SK-N-MC (cell line): ENCODE data around the gene ALX4.
A peak's percentile ranks its signal among the peaks of the same experiment; 100 is the strongest.

Experiments
- DNase-seq: peaks from one replicate; pipeline ENCODE4 v3.0.0-alpha.2; 2011; ENCODE audit warnings: low read depth, low spot score
- H3K27ac ChIP-seq: fragments of 200-600 bp; sonication (generic); 2 replicates; pipeline ENCODE4 v1.5.1; 2016; ENCODE audit warnings: mixed run types
- H3K36me3 ChIP-seq: fragments of 200-600 bp; sonication (generic); 2 replicates; pipeline ENCODE4 v1.6.1; 2017; ENCODE audit warnings: antibody characterized with exemption, low read length, mixed read lengths; ENCODE audit not compliant: insufficient read depth
- H3K4me3 ChIP-seq: fragments of 200-600 bp; sonication (generic); 2 replicates; pipeline ENCODE4 v1.5.1; 2016
- H3K9ac ChIP-seq: fragments of 200-600 bp; sonication (generic); 2 replicates; pipeline ENCODE4 v1.8.0; 2017; ENCODE audit warnings: mixed run types, mixed read lengths; ENCODE audit not compliant: insufficient read length
- H3K9me3 ChIP-seq: fragments of 200-600 bp; sonication (generic); 2 replicates; pipeline ENCODE4 v1.6.1; 2017; ENCODE audit warnings: low read depth, mild to moderate bottlenecking, antibody characterized with exemption, low read length, moderate library complexity, mixed read lengths
- EZH2 ChIP-seq: fragments of 200-600 bp; sonication (generic); IDR thresholded peaks from one replicate; pipeline ENCODE4 v1.6.1; 2017; ENCODE audit warnings: antibody characterized with exemption
- FOXP2 ChIP-seq: optimal IDR thresholded peaks from 2 replicates; pipeline ENCODE3; 2011; ENCODE audit warnings: mild to moderate bottlenecking, moderate library complexity; ENCODE audit not compliant: insufficient read depth; ENCODE audit errors: extremely low read length, control extremely low read depth
- POLR2AphosphoS5 ChIP-seq: IDR thresholded peaks from 2 replicates; pipeline ENCODE4 v1.6.1; 2012; ENCODE audit warnings: mild to moderate bottlenecking, low read depth, low read length, borderline replicate concordance

Gene ALX4

GRCh38 chr11:44257338-44258189, 52.4 kb downstream of the ALX4 start:
- H3K36me3 ChIP-seq, result peaks cover 17% of the 10 kb centered on the region
- DNase-seq, result no peak
- no peak overlapping the region for H3K27ac ChIP-seq
- 0 out of 2 replicates have a peak, but pooled peaks have one; percentile 10 for TF ChIP-seq POLR2AphosphoS5
- TF ChIP-seq FOXP2, result no peak
- no peak overlapping the region for H3K4me3 ChIP-seq
- no peak overlapping the region for H3K9ac ChIP-seq
- no peaks in the 10 kb centered on the region for H3K9me3 ChIP-seq

DNA sequence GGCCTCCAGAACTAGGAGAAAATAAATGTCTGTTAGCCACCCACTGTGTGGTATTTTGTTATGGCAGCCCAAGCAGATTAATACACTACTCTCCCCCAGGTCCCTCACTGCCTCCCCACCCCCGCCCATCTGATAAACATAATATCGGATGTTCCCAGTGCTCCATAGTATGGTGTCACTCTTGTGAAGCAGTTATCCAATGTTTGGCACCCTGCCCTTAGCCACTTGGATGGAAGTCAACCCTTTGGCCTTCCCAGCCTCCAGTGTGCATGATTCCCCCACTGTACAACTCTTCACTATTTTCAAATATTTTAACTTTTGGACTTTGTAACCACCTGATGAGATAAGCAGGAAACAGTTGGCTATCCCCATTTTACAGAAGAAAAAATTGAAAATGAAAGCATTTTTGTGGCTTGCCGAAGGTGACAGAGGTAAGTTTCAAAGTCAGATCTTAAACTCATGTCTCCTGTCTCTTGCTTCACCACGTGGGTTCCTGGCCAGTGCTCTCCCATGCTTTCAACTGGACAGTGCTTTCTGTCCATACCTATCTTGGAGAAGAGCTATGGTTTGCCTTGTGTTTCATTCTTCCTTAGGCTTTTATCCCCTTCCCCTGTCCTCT, 53.2 kb downstream of the ALX4 start:
- Histone ChIP-seq H3K9ac (no peak overlapping the region), H3K4me3 (no peak overlapping the region), H3K36me3 (peaks cover 14% of the 10 kb centered on the region), H3K27ac (no peak overlapping the region), H3K9me3 (no peaks in the 10 kb centered on the region)
- TF ChIP-seq EZH2 (no peak), FOXP2 (no peak), POLR2AphosphoS5 (no peak)
- DNase-seq, result no peak

DNA sequence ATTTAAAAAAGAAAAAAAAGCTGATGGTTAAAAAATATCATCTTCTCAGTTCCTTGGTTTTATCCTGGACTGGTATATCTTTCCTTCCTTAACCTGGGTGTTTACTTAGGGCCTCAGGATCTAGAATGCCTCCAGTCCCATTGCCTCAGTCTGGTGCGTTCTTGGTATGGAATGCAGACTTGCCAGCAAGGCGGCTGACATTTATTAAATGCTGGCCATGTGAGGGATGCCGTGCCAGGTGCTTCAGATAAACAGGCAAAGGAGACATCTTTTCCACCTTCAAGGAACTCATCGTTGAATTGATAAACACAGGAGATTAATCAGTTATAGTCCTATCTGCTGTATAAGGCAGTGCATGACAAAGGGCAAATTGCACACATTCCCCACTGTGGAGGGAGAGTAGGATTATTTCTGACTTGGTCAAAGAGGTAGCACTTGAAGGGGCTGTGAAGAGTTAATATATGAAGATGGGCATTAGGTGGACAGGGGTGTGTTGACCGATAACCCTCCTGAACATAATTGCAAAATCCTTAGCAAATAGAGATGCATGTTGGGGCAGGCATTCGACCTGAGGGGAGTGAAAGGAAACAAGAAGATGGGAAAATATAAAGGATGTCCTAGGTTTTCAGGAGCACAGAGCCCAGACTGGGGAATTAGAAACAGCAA, 54.4 kb downstream of the ALX4 start:
- H3K9me3 ChIP-seq, result no peaks in the 10 kb centered on the region

GRCh38 chr11:44252999-44253602, 56.8 kb downstream of the ALX4 start:
- H3K9me3 ChIP-seq, result no peaks in the 10 kb centered on the region
- no peak overlapping the region for H3K9ac ChIP-seq
- H3K27ac ChIP-seq, result no peak overlapping the region
- no peak overlapping the region for H3K4me3 ChIP-seq
- no peak for TF ChIP-seq POLR2AphosphoS5
- TF ChIP-seq EZH2, result no peak
- no peak for TF ChIP-seq FOXP2
- peaks cover 24% of the 10 kb centered on the region for H3K36me3 ChIP-seq
- DNase-seq, result no peak

More for the DNA sequence above, 54.4 kb downstream of the ALX4 start:
- Histone ChIP-seq H3K27ac (no peak overlapping the region), H3K9ac (no peak overlapping the region), H3K4me3 (no peak overlapping the region), H3K36me3 (peaks cover 24% of the 10 kb centered on the region)
- no peak for DNase-seq
- TF ChIP-seq FOXP2, result no peak
- TF ChIP-seq POLR2AphosphoS5, result no peak
- TF ChIP-seq EZH2, result no peak

DNA sequence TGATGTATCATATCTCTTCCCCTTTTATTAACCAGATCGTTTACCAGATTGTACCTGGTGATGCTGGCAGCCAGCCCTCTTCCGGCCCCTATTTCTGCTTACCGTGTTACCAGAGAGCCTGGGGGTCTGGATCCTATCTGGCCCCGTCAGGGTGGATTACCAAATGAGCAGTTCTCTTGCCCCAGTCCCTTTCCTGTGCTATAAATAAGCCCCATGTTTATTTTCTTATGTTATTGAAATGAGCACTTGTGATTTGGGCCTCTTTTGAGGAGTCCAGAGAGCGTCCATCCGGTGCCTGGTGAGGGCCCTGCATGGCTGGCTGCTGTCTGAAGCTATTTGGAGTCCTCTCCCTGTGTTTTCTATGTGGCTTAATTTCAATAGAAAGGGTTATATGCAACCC, 59.5 kb downstream of the ALX4 start:
- Histone ChIP-seq H3K4me3 (no peak overlapping the region), H3K36me3 (peaks cover 24% of the 10 kb centered on the region), H3K27ac (no peak overlapping the region), H3K9me3 (no peaks in the 10 kb centered on the region), H3K9ac (no peak overlapping the region)
- TF ChIP-seq EZH2 (no peak), POLR2AphosphoS5 (no peak)
- DNase-seq, result no peak

- Histone ChIP-seq H3K27ac (no peak overlapping the region), H3K9me3 (no peaks in the 10 kb centered on the region), H3K36me3 (peaks cover 20% of the 10 kb centered on the region), H3K9ac (no peak overlapping the region), H3K4me3 (no peak overlapping the region)
- DNase-seq, result no peak
- TF ChIP-seq EZH2, result no peak
- TF ChIP-seq POLR2AphosphoS5, result no peak
- TF ChIP-seq FOXP2, result no peak
Measured at GRCh38 chr11:44248109-44248508, 61.8 kb downstream of the ALX4 start.

GRCh38 chr11:44247508-44247907, 62.4 kb downstream of the ALX4 start:
- no peak overlapping the region for H3K27ac ChIP-seq
- H3K9ac ChIP-seq, result no peak overlapping the region
- H3K4me3 ChIP-seq, result no peak overlapping the region
- peaks cover 16% of the 10 kb centered on the region; the same call in 1 of the 2 replicates for H3K36me3 ChIP-seq
- no peak for DNase-seq
- TF ChIP-seq POLR2AphosphoS5 (no peak), FOXP2 (no peak), EZH2 (no peak)
- no peaks in the 10 kb centered on the region for H3K9me3 ChIP-seq

DNA sequence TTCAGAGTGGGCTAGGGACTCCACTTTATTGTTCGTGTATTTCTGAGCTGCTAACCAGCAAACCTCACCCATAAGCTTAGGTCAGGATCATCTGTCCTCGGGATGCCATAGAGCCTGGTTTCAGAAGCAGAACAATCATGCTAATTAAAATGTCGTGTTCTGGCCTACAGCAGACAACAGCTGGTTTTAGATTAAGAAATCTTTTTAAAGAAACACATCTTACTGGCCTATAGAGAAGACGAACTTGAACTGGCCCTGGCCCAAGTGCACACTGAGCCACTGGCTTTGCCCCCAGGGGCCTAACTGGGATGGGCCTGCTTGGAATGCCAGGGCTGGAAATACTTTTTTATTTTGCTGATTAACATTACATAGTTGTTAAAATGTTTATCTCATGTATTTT, 63.2 kb downstream of the ALX4 start:
- H3K36me3 ChIP-seq, result peaks cover 17% of the 10 kb centered on the region; the same call in 1 of the 2 replicates
- H3K9ac ChIP-seq, result no peak overlapping the region
- H3K27ac ChIP-seq, result 0 out of 2 replicates have a peak overlapping the region, but pooled peaks have one; percentile 27
- TF ChIP-seq EZH2, result no peak
- no peak for TF ChIP-seq FOXP2
- TF ChIP-seq POLR2AphosphoS5, result no peak
- DNase-seq, result no peak
- no peaks in the 10 kb centered on the region for H3K9me3 ChIP-seq
- no peak overlapping the region for H3K4me3 ChIP-seq
